SK-N-SH (cell line): ENCODE data around the gene TM9SF1.

ENCODE experiments used
- CTCF ChIP-seq: fragments of 200-600 bp; sonication (generic); IDR thresholded peaks from 2 replicates; pipeline ENCODE4 v1.6.1; 2017; ENCODE audit warnings: antibody characterized with exemption, mild to moderate bottlenecking, moderate library complexity
- EP300 ChIP-seq, 2 experiments: IDR thresholded peaks; 2 replicates each; pipeline versions ENCODE4 v1.4.0 to v1.6.1; 2012; ENCODE audit warnings: borderline replicate concordance in 1 of 2, low read depth in 1 of 2, low read length in 1 of 2
- FOSL2 ChIP-seq: IDR thresholded peaks from 2 replicates; pipeline ENCODE4 v1.4.0; 2012; ENCODE audit warnings: low read depth, mild to moderate bottlenecking, moderate library complexity, borderline replicate concordance
- FOXM1 ChIP-seq: IDR thresholded peaks from 2 replicates; pipeline ENCODE4 v1.4.0; 2012; ENCODE audit warnings: low read depth, mild to moderate bottlenecking
- GABPA ChIP-seq: IDR thresholded peaks from 2 replicates; pipeline ENCODE4 v1.4.0; 2012; ENCODE audit warnings: low read depth, mild to moderate bottlenecking
- MAX ChIP-seq: IDR thresholded peaks from 2 replicates; pipeline ENCODE4 v1.4.0; 2012; ENCODE audit warnings: low read depth
- NFIC ChIP-seq: IDR thresholded peaks from 2 replicates; pipeline ENCODE4 v1.4.0; 2012; ENCODE audit warnings: borderline replicate concordance
- POLR2AphosphoS5 ChIP-seq: IDR thresholded peaks from 2 replicates; pipeline ENCODE4 v1.6.1; 2012; ENCODE audit warnings: low read depth, low read length
- RFX5 ChIP-seq: IDR thresholded peaks from 2 replicates; pipeline ENCODE4 v1.6.1; 2012; ENCODE audit warnings: mild to moderate bottlenecking, improper control_type of control experiment, low read length
- TAF1 ChIP-seq: IDR thresholded peaks from 2 replicates; pipeline ENCODE4 v1.6.1; 2012; ENCODE audit warnings: low read depth, mild to moderate bottlenecking, low read length, moderate library complexity, borderline replicate concordance
- USF2 ChIP-seq: fragments of 150-350 bp; IDR thresholded peaks from 2 replicates; pipeline ENCODE4 v1.6.1; 2017; ENCODE audit warnings: antibody characterized with exemption, low read length, low read depth, borderline replicate concordance
- YY1 ChIP-seq: IDR thresholded peaks from 2 replicates; pipeline ENCODE4 v1.4.0; 2012; ENCODE audit warnings: low read depth, mild to moderate bottlenecking
- ZBTB33 ChIP-seq: IDR thresholded peaks from 2 replicates; pipeline ENCODE4 v1.4.0; 2012; ENCODE audit warnings: low read depth, borderline replicate concordance

GRCh38 chr14:24192933-24193332, 2.3 kb downstream of the TM9SF1 start:
- no peak for TF ChIP-seq RFX5
- no peak for TF ChIP-seq TAF1
- TF ChIP-seq CTCF = no peak
- no peak for TF ChIP-seq YY1
- no peak for TF ChIP-seq GABPA
- TF ChIP-seq EP300 (IDR thresholded peaks at IDR 0.05; ENCODE audit: borderline replicate concordance in 1 of 2, low read depth in 1 of 2, low read length in 1 of 2) = no peak
- TF ChIP-seq FOSL2 = no peak
- TF ChIP-seq USF2 = no peak
- TF ChIP-seq POLR2AphosphoS5 = no peak
- no peak for TF ChIP-seq ZBTB33
- TF ChIP-seq NFIC = no peak
- no peak for TF ChIP-seq MAX
- TF ChIP-seq FOXM1 = no peak
